OCI-LY7 (cell line): ENCODE results near the gene COQ8A. TPM values are rescaled to one million over a fixed set of nuclear protein-coding genes. Genes with fewer than 3 reads are reported as not detected.
"Not testable (repeated sequence)": the region's sequence is repeated elsewhere in the genome, so short reads cannot be mapped to it uniquely, and the experiment has no call there.

Experiments
- BruUV-seq: library from RNA; stranded (reverse); fragments of 400-500 nt; replicated peaks from 2 replicates; lab custom pipeline; 2021; lab: Mats Ljungman, UMichigan
- CTCF ChIA-PET: fragments of 300-600 bp; sonication (Branson Sonifier 250); formaldehyde crosslinking; loops from one replicate; lab custom pipeline; 2022; ENCODE audit warnings: antibody characterized with exemption; ENCODE audit not compliant: unreplicated experiment; lab: Charles Lee
- POLR2A ChIA-PET: fragments of 300-600 bp; sonication (Branson Sonifier 250); formaldehyde crosslinking; loops from one replicate; lab custom pipeline; 2022; ENCODE audit warnings: antibody characterized with exemption; lab: Charles Lee
- DNase-seq: peaks from one replicate; pipeline ENCODE4 v3.0.0-alpha.2; 2015; ENCODE audit warnings: low spot score
- H2AFZ ChIP-seq: fragments of 200-600 bp; sonication (generic), shearing (Covaris generic); 2 replicates; pipeline ENCODE4 v1.6.1; 2014; ENCODE audit warnings: mild to moderate bottlenecking, antibody characterized with exemption, low read length, moderate library complexity
- H3K27ac ChIP-seq: fragments of 200-600 bp; sonication (generic); 2 replicates; pipeline ENCODE4 v1.5.1; 2014; ENCODE audit warnings: mixed run types, low read depth, mild to moderate bottlenecking, moderate library complexity, low read length, inconsistent platforms; ENCODE audit not compliant: poor library complexity, severe bottlenecking
- H3K36me3 ChIP-seq: fragments of 200-600 bp; sonication (generic); 2 replicates; pipeline ENCODE4 v1.6.1; 2014; ENCODE audit warnings: mild to moderate bottlenecking, antibody characterized with exemption, low read length, moderate library complexity, mixed read lengths; ENCODE audit not compliant: insufficient read depth
- H3K4me1 ChIP-seq: fragments of 200-600 bp; sonication (generic); 2 replicates; pipeline ENCODE4 v1.5.1; 2014; ENCODE audit warnings: mild to moderate bottlenecking, low read length; ENCODE audit not compliant: insufficient read depth, poor library complexity, severe bottlenecking
- H3K4me2 ChIP-seq: fragments of 200-600 bp; sonication (generic); 2 replicates; pipeline ENCODE4 v1.6.1; 2014; ENCODE audit warnings: mild to moderate bottlenecking, low read length
- H3K4me3 ChIP-seq: fragments of 200-600 bp; sonication (generic); 2 replicates; pipeline ENCODE4 v1.5.1; 2014; ENCODE audit warnings: mild to moderate bottlenecking, low read depth, low read length; ENCODE audit not compliant: poor library complexity, severe bottlenecking
- H3K79me2 ChIP-seq: fragments of 200-600 bp; sonication (generic); 2 replicates; pipeline ENCODE4 v1.6.1; 2016; ENCODE audit warnings: low read depth, mild to moderate bottlenecking, low read length, moderate library complexity, mixed read lengths; ENCODE audit not compliant: insufficient read depth
- H3K9me2 ChIP-seq: fragments of 200-600 bp; sonication (generic); 2 replicates; pipeline ENCODE4 v1.6.1; 2016; ENCODE audit warnings: mild to moderate bottlenecking, low read length, mixed read lengths; ENCODE audit not compliant: insufficient read depth
- H3K9me3 ChIP-seq: fragments of 200-600 bp; sonication (generic); 2 replicates; pipeline ENCODE4 v1.6.1; 2014; ENCODE audit warnings: mild to moderate bottlenecking, mixed run types, low read length, mixed read lengths
- H4K20me1 ChIP-seq: fragments of 200-600 bp; sonication (generic); 2 replicates; pipeline ENCODE4 v1.6.1; 2014; ENCODE audit warnings: mild to moderate bottlenecking, antibody characterized with exemption, low read length, moderate library complexity, mixed read lengths; ENCODE audit not compliant: insufficient read depth
- CTCF ChIP-seq: fragments of 200-600 bp; sonication (generic); conservative IDR thresholded peaks from 2 replicates; pipeline ENCODE4 v1.5.1; 2014; ENCODE audit warnings: mild to moderate bottlenecking, antibody characterized with exemption, low read length, moderate library complexity, mixed read lengths
- EZH2phosphoT487 ChIP-seq: fragments of 200-600 bp; sonication (generic); IDR thresholded peaks from 2 replicates; pipeline ENCODE4 v1.6.1; 2018; ENCODE audit warnings: low read depth, borderline replicate concordance, mild to moderate bottlenecking, mixed run types, antibody characterized with exemption, low read length, moderate library complexity, mixed read lengths
- intact Hi-C: fragments of 100-400 bp; cut with micrococcal nuclease; formaldehyde crosslinking; loops from one replicate; pipeline ENCODE4 v1.10.0; 2022; ENCODE audit not compliant: unreplicated experiment
- total RNA-seq, 2 experiments: library from RNA; depleted of rRNA in 1 of 2; stranded (reverse); fragments of >200 nt in 1 of 2; shearing (Covaris generic) in 1 of 2; gene quantifications; 2 replicates each; pipeline ENCODE4 v1.2.3, GENCODE V29; 2014 to 2022

Gene COQ8A
- total RNA-seq, 2 experiments from 2014 or later: 19.4 to 19.6 TPM

GRCh38 chr1:226995365-226996332 is 55.6 kb downstream of the COQ8A start:
- POLR2A ChIA-PET: no interaction called here

GRCh38 chr1:226999579-226999978 is 59.5 kb downstream of the COQ8A start:
- H3K4me2 ChIP-seq, H2AFZ ChIP-seq, H4K20me1 ChIP-seq, POLR2A ChIA-PET, CTCF ChIA-PET, H3K79me2 ChIP-seq, BruUV-seq, DNase-seq, H3K9me2 ChIP-seq, H3K27ac ChIP-seq, H3K4me1 ChIP-seq, H3K9me3 ChIP-seq, H3K36me3 ChIP-seq, H3K4me3 ChIP-seq, intact Hi-C loops: not testable (repeated sequence)

More at GRCh38 chr1:226995365-226996332, 55.6 kb downstream of the COQ8A start:
- no TSS peak for BruUV-seq
- Histone ChIP-seq H3K9me2 (no peaks in the 10 kb centered on the region), H2AFZ (no peak overlapping the region), H3K4me1 (no peaks in the 10 kb centered on the region), H3K4me2 (no peak overlapping the region), H3K79me2 (no peaks in the 10 kb centered on the region), H3K4me3 (no peak overlapping the region), H3K9me3 (no peaks in the 10 kb centered on the region), H3K27ac (no peak overlapping the region), H3K36me3 (no peaks in the 10 kb centered on the region), H4K20me1 (no peaks in the 10 kb centered on the region)
- intact Hi-C loops: no loop called here
- CTCF ChIA-PET: no interaction called here
- DNase-seq: no peak
- TF ChIP-seq EZH2phosphoT487 (no peak), CTCF (no peak)

- ChIA-PET POLR2A (interaction anchor here (0.6 kb wide), 1 partner anchor 228 kb away, joined by 3 read pairs; no protein-coding TSS in a partner anchor), CTCF (no interaction called here)
- Histone ChIP-seq H3K27ac (no peak overlapping the region), H2AFZ (no peak overlapping the region), H4K20me1 (no peaks in the 10 kb centered on the region), H3K9me2 (no peaks in the 10 kb centered on the region), H3K4me3 (no peak overlapping the region), H3K79me2 (no peaks in the 10 kb centered on the region), H3K4me1 (no peaks in the 10 kb centered on the region), H3K9me3 (no peaks in the 10 kb centered on the region), H3K36me3 (no peaks in the 10 kb centered on the region), H3K4me2 (no peak overlapping the region)
- TF ChIP-seq CTCF: no peak
- TF ChIP-seq EZH2phosphoT487: no peak
- no peak for DNase-seq
- BruUV-seq: no TSS peak
- intact Hi-C loops: no loop called here
Observed at GRCh38 chr1:227002531-227003049, 62.5 kb downstream of the COQ8A start.
